Activated CD4-positive, CD25-positive, alpha-beta regulatory T cell (primary cell): ENCODE results near the gene SPEM1.
"Not testable (repeated sequence)": the region's sequence is repeated elsewhere in the genome, so short reads cannot be mapped to it uniquely, and the experiment has no call there.

Experiments
- DNase-seq, 4 experiments: peaks; one replicate each; lab custom pipeline; 2025; lab: John Stamatoyannopoulos, UW

SPEM1 gene

GRCh38 chr17:7470457-7470973 is 50.4 kb downstream of the SPEM1 start:
- DNase-seq: not testable (repeated sequence)
